ENCODE data around the gene TDRD7.

Gene TDRD7

GRCh38 chr9:97386733-97387503 lies 25.0 kb upstream of the TDRD7 start:
- peak; percentile 57 to 69 for DNase-seq (ENCODE audit: low read depth in 1 of 2, low spot score in 1 of 2)

GRCh38 chr9:97387504-97387886 lies 24.4 kb upstream of the TDRD7 start:
- no peak for DNase-seq (ENCODE audit: low read depth in 1 of 2, low spot score in 1 of 2)

- DNase-seq (ENCODE audit: low read depth in 1 of 2, low spot score in 1 of 2): no peak
These were observed 23.8 kb upstream of the TDRD7 start for GRCh38 chr9:97387936-97388684.

- DNase-seq (ENCODE audit: low read depth in 1 of 2, low spot score in 1 of 2): no peak
These were observed 23.1 kb upstream of the TDRD7 start for GRCh38 chr9:97388721-97389238.

GRCh38 chr9:97389249-97389648 lies 22.6 kb upstream of the TDRD7 start:
- DNase-seq (ENCODE audit: low read depth in 1 of 2, low spot score in 1 of 2): no peak

GRCh38 chr9:97390791-97391406 lies 21.0 kb upstream of the TDRD7 start:
- DNase-seq (ENCODE audit: low read depth in 1 of 2, low spot score in 1 of 2): no peak

- no peak for DNase-seq (ENCODE audit: low read depth in 1 of 2, low spot score in 1 of 2)
These were observed 17.0 kb upstream of the TDRD7 start for GRCh38 chr9:97394881-97395280.

- DNase-seq (ENCODE audit: low read depth in 1 of 2, low spot score in 1 of 2): no peak
These were observed 16.2 kb upstream of the TDRD7 start for GRCh38 chr9:97395745-97396144.

- DNase-seq (ENCODE audit: low read depth in 1 of 2, low spot score in 1 of 2): no peak
These were observed 15.6 kb upstream of the TDRD7 start for GRCh38 chr9:97396256-97396655.

GRCh38 chr9:97397220-97397619 lies 14.7 kb upstream of the TDRD7 start:
- no peak for DNase-seq (ENCODE audit: low read depth in 1 of 2, low spot score in 1 of 2)

- peak; percentile 46 for DNase-seq (ENCODE audit: low read depth in 1 of 2, low spot score in 1 of 2)
These were observed 12.7 kb upstream of the TDRD7 start for GRCh38 chr9:97398999-97399758.

- no peak for DNase-seq (ENCODE audit: low read depth in 1 of 2, low spot score in 1 of 2)
These were observed 8.1 kb upstream of the TDRD7 start for GRCh38 chr9:97403746-97404316.

GRCh38 chr9:97405551-97405950 lies 6.3 kb upstream of the TDRD7 start:
- no peak for DNase-seq (ENCODE audit: low read depth in 1 of 2, low spot score in 1 of 2)

- DNase-seq (ENCODE audit: low read depth in 1 of 2, low spot score in 1 of 2): no peak
These were observed 5.2 kb upstream of the TDRD7 start for GRCh38 chr9:97406620-97407177.

- DNase-seq (ENCODE audit: low read depth in 1 of 2, low spot score in 1 of 2): no peak
These were observed 3.3 kb upstream of the TDRD7 start for GRCh38 chr9:97408562-97408961.

- no peak for DNase-seq (ENCODE audit: low read depth in 1 of 2, low spot score in 1 of 2)
These were observed 482 bp upstream of the TDRD7 start for GRCh38 chr9:97411440-97411788.

- no peak for DNase-seq (ENCODE audit: low read depth in 1 of 2, low spot score in 1 of 2)
These were observed 910 bp downstream of the TDRD7 start for GRCh38 chr9:97412626-97413385.

GRCh38 chr9:97413462-97413861 lies 1.6 kb downstream of the TDRD7 start:
- DNase-seq (ENCODE audit: low read depth in 1 of 2, low spot score in 1 of 2): no peak

GRCh38 chr9:97415146-97415545 lies 3.2 kb downstream of the TDRD7 start:
- DNase-seq (ENCODE audit: low read depth in 1 of 2, low spot score in 1 of 2): no peak

- no peak for DNase-seq (ENCODE audit: low read depth in 1 of 2, low spot score in 1 of 2)
These were observed 7.0 kb downstream of the TDRD7 start for GRCh38 chr9:97418880-97419279.

Measured in activated T-helper 1 cell treated with anti-CD3 and anti-CD28 coated beads, Interleukin-2, amount 50 U/mL, for 16 hours (primary cell).